Activated CD4-positive, alpha-beta T cell treated with anti-CD3 and anti-CD28 coated beads for 48 hours (primary cell): Measurements from ENCODE around the gene BNIP3.

ENCODE experiments used
- DNase-seq: peaks from one replicate; pipeline ENCODE4 v3.0.0-alpha.2; 2020

Gene BNIP3

GRCh38 chr10:131949041-131949862 lies 32.5 kb downstream of the BNIP3 start:
- no peak for DNase-seq

DNA sequence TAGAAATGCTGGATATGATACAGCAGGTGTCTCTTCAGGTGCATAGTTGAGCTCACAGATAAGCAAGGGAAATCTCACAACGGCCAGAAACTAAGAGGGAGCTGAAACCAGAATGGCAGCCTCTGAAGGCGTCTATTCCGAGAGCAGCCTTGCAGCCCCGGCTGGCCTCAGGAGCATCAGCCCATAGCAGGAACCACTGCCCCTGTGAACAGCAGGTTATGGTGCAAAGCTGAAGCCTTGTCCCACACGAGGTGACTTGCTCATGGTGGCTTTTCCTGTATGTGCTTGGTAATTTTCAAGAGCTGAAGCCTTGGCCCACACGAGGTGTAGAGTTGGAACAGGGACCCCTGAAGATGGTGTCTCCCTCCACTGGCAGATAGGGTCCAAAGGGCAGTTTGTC lies 33.2 kb downstream of the BNIP3 start:
- DNase-seq = no peak

- no peak for DNase-seq
These were observed 33.9 kb downstream of the BNIP3 start for GRCh38 chr10:131947631-131948347.

DNA sequence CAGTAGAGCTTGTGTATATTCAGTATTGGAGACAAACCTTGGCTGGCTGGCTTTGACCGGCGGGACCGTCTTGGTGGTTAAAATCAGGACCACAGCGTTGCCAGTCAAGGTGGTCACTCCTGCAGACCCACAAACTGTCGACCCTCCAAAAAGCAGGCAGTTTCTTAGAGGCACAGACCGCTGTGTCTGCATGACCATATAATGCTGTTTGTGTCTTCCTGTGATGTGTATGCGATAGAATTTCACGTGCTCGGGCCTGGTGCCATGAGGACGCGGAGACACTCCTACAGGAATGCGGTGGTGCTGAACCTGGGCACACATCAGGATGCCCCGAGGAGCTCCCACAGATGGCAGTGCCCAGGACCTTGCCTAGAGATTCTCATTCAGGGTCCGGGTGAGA lies 34.8 kb downstream of the BNIP3 start:
- DNase-seq = no peak

- DNase-seq = no peak
These were observed 35.4 kb downstream of the BNIP3 start for GRCh38 chr10:131946321-131946751.

GRCh38 chr10:131944976-131945695 lies 36.6 kb downstream of the BNIP3 start:
- DNase-seq = no peak

- no peak for DNase-seq
These were observed 37.3 kb downstream of the BNIP3 start for GRCh38 chr10:131944412-131944811.

DNA sequence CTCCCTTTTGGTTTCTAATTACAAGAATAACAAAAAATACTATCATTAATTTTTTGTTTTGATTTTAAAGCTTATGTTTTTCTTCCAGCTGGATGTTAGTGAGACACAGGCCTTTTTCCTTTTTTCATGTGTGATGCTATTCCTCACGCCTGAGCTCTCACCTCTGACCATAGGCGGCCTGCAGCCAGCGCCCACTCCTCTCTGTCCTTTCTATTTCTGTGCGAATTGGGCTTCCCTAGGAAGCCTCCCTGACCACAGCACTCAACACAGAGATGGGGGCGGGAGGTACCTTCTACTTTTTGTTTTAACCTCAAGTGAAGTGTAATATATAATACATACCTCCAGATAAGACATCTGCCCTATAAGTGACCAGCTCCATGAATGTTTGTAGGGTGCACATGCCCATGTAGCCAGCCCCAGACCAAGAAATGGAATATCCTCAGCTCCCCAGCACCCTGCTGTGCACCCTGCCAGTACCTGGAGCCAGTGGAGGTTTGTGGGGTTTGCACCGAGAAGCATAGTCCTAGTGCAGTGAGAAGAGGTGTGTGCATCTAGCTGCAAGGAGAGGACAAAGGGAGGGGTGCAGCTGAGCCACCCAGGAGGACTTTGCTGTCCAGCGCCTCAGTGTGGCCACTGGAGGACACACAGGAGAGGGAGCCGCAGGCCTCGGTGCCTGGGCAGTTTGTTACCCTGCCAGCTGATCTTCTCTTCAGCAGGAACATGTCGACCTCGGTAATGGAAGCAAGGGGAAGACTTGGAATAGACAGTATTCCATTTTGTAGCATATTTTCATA lies 38.5 kb downstream of the BNIP3 start:
- DNase-seq = peak; percentile 47

GRCh38 chr10:131942455-131942854 lies 39.3 kb downstream of the BNIP3 start:
- DNase-seq = no peak

DNA sequence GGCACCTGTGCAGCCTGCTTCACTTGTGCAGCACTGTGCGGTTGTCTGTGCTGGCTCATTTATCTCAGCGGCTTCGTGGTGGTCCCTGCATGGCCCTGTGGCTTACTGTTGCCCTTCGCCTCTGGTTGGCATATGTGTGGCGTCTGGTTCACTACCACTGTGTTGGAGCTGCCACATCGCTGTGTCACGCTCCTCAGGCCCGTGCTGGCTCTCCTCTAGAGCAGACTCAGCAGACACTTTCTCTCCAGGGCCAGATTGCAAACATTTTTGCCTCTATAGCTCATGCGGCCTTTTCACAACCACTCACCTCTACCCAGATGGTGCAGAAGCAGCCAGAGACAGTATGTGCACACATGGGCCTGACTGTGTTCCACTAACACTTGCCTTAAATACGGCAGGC lies 43.0 kb downstream of the BNIP3 start:
- no peak for DNase-seq

DNA sequence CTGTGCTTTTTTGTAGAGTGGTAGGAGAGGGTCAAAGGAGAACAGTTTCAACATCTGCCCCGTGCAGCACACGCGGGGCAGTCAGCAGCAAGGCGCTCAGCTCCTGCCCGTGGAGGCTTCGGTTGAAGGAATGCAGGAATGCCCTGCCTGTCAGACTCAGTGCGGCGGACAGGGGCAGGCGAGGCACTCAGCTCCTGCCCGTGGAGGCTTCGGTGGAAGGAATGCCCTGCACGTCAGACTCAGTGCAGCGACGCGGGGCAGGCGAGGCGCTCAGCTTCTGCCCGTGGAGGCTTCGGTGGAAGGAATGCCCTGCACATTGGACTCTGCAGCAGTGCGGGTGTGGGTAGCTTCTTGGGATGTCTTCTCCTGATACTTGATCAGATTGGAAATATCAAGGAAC lies 43.9 kb downstream of the BNIP3 start:
- DNase-seq = no peak

DNA sequence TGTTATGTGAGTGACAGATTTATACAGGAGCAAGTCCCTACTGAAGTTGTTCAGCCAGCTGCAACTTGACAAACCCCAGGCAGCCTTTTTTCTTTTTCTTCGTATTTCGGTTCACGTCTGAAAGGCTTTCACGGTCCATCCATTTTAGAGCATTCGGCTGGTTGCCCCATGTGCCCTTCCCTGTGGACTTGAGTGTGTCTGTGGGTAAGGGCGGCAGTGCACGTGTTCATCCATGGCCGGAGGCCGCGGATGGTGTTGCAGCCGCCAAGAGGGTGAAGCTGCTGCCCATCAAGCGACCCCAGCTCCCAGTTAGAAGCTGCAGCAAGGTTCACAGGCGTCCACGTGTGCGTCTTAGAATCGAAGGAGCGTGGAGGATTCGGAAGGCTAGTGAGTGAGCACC lies 45.0 kb downstream of the BNIP3 start:
- DNase-seq = no peak

- DNase-seq = no peak
These were observed 45.4 kb downstream of the BNIP3 start for GRCh38 chr10:131936294-131936693.

- DNase-seq = no peak
These were observed 46.5 kb downstream of the BNIP3 start for GRCh38 chr10:131935260-131935659.

- no peak for DNase-seq
These were observed 47.0 kb downstream of the BNIP3 start for GRCh38 chr10:131934769-131935168.

DNA sequence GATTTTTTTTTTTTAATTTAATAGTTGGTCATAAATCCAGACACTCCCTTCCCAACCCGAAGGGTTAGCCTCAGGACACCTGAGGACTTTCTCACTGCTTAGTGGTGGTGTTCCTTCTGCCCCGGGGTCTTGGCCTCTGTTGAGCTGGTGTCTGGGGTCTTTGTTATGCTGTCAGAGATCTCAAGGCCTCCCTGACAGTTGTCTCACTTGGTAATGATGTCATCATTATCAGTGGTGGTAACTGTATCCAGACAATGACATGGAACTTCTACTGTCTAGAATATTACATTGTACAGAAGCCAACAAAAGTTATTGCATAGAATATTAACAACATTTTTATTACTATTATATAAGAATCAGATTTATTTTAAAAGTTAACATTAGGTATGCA lies 48.0 kb downstream of the BNIP3 start:
- DNase-seq = no peak

DNA sequence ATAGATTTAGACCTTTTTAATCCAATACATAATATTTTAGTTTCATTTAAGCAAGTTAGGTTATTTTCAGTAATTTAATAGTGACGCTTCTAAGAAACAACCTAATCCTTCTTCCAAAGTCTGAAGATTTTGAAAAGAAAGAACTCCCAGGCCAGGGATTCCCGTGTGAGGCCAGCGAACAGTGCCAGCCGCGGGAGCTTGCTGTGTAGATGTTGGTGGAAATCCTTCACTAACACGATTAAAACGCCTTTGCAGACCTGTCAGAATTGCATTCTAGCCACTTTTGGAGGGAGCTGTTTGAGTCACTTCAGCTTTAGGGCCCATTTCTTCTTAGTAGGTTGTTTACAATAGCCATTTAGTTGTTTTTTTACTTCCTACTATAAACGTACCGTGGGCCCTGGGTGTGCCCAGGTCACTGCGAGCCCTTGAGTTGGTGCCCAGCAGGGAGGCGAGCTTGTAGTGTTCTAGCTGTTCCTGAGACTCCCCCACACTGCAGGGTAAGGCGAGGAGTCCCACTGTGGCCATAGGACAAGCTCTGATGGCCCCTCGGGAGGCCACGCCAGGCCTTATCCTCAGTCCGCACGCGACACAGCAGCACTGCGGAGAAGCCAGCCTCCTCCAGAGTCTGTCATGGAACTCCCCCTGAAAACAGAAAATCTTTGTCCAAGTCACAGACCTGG lies 48.6 kb downstream of the BNIP3 start:
- no peak for DNase-seq

- DNase-seq = no peak
These were observed 49.7 kb downstream of the BNIP3 start for GRCh38 chr10:131931981-131932380.

GRCh38 chr10:131930586-131931330 lies 51.0 kb downstream of the BNIP3 start:
- no peak for DNase-seq

DNA sequence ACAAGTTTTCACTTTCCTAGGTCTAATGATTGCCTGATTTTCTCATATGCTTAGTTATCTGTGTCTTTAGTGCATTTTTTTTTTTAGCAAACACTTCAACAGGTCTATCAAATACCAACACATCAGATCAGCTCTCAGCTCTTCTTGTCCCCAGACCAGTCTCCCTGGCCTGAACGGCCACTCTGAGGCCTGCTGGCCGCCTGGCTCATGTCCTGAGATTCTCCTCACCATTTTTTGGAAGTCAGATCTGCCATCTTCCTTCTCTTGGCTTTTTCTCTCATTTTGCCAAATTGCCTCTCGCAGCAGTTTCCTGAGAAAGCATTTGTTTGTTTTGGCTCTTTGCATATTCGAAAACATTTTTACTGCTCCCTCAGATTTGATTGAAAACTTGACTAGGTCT lies 51.6 kb downstream of the BNIP3 start:
- no peak for DNase-seq

- no peak for DNase-seq
These were observed 52.4 kb downstream of the BNIP3 start for GRCh38 chr10:131929122-131929845.
